Measurements from ENCODE around the gene ABHD2.

ABHD2 gene

DNA sequence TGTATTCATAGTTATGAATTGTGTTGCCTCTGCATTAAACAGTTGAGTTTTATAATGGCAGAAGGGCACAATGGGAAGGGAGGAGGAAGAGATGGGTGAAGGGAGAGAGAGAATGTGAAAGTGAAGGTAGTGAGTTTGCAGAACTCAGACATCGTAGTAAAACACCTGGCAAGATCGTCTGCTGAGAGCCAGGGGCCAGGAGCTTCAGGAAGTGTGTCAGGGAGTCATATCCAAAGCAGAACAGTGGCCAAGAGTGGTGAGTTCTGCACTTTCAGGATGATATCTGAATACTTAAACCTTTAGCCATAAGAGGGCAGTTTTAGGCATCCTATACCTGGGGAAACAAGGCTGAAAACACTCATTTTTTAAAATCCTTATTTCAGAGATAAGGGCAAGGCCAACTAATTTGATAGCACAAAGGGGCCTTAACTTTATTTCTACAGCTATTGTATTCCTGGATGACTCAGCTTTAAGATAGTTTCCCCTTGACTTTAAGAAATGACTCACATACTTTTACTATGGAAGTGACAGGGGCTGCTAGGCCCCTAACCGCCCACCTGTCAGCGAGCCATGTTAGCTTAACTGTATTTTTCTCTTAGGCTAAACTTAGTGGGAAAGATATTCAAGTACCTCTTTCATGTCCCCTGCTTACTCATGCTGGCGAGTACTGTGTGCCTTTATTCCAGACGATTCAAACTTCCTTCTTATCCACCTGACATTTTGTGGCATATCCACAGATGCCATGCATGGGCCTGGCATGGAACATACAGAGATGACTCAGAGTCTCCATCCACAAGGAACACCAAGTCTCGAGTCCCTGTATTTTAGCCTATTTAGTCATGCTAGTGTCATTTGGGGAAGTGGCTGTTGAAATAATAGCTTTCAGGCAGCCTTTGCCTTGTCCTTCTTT lies 79.3 kb downstream of the ABHD2 start:
- peak; percentile 78 for DNase-seq (ENCODE audit: low read depth)

GRCh38 chr15:89168316-89168833 lies 80.1 kb downstream of the ABHD2 start:
- DNase-seq (ENCODE audit: low read depth): no peak

DNA sequence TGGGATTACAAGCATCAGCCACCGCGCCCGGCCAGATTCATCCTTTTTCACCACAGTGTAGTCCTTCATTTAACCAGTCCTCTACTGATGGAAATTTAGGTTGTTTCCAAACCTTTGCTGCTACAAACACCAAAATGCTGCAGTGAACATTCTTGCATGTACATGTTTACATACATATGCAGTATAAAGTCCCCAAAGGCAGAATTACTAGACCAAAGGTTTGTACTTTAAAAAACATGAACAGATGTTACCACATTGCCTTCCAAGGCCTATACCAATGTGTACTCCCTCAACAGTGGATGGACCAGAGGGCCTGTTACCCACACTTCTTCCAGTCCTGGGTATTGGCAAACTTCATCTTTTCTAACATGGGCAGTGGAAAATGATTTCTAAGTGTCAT lies 82.1 kb downstream of the ABHD2 start:
- no peak for DNase-seq (ENCODE audit: low read depth)

DNA sequence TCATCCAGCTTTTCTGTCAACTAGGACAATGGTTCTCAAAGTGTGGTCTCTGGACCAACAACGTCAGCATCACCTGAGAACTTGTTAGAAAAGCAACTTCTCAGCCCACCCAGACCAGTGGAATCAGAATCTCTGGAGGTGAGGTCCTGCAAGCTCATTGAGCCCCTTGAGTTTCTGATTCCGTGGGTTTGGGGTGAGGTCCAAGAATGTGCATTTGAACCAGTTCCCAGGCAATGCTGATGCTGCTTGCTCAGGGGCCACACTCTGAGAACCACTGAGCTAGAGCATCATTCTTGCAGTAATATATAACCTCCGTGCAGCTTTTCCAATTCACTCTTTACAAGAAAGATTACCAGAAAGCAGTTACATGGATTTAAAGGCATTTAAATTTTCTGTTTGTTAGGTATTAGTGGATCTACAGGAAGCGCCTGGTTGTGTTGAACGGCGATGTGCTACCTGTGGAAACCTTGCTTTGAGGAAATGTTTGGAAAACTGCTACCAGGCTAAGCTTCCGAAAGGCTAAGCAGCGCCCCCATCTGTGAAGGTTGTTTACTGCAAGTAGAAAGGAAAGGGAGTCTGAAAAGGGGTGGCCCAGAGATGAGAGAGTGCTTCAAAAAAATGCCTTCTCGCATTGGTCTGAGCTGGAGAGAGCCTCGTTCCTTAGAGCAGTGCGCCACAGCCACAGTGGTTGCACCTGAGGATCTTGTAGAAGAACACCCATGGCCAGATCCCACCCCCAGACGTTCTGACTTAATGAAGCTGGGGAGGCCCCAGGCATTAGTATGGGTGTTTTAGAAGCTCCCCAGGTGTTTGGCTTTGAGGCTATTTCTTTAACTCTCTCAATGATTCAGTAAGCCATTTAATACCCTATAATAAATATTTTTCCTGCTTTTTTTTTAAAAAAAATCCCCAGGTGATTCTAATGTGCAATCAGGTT lies 83.1 kb downstream of the ABHD2 start:
- no peak for DNase-seq (ENCODE audit: low read depth)

GRCh38 chr15:89172921-89173320 lies 84.7 kb downstream of the ABHD2 start:
- no peak for DNase-seq (ENCODE audit: low read depth)

DNA sequence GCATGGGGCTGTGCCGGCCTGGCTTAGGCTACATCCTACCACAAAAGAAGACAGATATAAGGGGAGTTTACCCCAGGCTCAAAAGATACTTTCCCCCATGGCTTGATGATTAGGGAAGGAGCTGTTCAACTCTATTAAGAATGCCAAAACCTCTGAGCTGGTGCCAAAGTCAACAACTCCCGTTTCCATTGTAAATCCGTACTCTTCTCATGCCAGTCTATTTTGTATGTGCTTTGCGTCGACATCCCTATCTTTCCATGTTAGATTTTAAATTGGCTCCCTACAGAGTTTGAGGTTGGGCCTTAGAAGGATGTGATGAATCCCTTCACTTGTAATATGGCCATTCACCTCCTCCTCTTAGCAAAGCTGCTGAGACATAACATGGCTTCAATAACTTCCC lies 86.2 kb downstream of the ABHD2 start:
- no peak for DNase-seq (ENCODE audit: low read depth)

DNA sequence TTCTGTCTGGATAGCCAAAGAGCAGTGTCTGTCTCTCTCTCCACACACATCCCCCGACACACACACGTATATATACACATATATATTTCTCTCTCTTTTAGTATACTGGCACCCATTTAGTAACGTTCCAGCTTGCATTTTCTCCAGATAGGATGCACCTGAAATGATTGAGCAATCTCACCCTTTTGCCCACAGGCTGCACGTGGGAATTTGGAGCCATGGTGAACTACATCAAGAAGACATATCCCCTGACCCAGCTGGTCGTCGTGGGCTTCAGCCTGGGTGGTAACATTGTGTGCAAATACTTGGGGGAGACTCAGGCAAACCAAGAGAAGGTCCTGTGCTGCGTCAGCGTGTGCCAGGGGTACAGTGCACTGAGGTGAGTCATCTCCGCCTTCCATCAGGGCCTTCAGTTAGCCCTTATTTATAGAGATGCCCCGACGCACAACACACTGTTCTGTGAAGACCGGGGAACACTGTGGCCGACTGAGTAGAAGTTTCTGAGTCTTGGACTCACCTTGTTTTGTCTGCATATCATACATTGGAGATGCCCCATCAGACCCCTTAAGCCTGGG lies 87.4 kb downstream of the ABHD2 start:
- no peak for DNase-seq (ENCODE audit: low read depth)

- DNase-seq (ENCODE audit: low read depth): no peak
These were observed 88.9 kb downstream of the ABHD2 start for GRCh38 chr15:89177116-89177515.

GRCh38 chr15:89177633-89178306 lies 89.5 kb downstream of the ABHD2 start:
- no peak for DNase-seq (ENCODE audit: low read depth)

GRCh38 chr15:89178307-89178977 lies 90.2 kb downstream of the ABHD2 start:
- DNase-seq (ENCODE audit: low read depth): no peak

DNA sequence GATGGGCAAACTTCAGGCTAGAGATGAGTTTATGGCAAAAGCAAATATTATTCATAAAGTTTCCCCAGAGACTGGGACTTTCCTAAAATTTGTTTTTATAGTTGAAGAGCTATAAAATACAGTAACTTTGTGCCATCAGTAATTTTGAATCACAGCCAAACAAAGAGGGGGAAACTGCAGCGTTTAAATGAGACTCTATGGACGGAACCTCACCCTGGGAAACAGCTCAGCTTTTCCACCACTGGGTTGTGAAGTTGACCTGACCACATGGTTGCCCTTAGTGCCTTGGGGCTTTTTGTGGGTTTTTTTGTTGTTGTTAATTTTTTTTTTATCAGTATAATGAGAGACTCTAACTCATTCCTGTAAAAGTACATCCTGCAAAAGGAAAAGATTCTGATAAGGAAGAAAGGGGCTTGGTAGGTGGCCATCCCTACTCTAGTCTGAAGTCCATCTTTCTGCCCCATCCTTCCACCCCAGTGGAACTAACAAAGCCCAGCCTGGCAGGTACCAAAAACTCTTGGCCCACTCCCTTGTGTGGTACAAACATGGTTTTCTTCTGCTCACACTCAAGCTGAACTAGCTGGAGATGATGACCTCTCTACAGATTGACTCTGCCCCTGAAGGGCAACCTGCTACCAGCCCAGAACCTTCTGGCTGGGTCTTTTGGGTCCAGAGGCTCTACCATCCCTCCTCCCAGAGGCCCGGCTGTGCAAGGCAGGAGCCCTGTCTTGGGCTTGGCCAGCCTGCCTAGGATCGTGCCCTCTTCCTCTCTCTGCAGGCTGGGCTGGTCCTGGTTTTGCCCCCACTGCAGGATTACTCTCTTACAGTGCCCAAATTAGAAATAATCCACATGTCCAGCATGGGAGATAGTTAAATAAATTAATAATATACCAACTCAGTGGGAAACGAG lies 92.0 kb downstream of the ABHD2 start:
- DNase-seq (ENCODE audit: low read depth): no peak

GRCh38 chr15:89184357-89184756 lies 96.1 kb downstream of the ABHD2 start:
- DNase-seq (ENCODE audit: low read depth): no peak

DNA sequence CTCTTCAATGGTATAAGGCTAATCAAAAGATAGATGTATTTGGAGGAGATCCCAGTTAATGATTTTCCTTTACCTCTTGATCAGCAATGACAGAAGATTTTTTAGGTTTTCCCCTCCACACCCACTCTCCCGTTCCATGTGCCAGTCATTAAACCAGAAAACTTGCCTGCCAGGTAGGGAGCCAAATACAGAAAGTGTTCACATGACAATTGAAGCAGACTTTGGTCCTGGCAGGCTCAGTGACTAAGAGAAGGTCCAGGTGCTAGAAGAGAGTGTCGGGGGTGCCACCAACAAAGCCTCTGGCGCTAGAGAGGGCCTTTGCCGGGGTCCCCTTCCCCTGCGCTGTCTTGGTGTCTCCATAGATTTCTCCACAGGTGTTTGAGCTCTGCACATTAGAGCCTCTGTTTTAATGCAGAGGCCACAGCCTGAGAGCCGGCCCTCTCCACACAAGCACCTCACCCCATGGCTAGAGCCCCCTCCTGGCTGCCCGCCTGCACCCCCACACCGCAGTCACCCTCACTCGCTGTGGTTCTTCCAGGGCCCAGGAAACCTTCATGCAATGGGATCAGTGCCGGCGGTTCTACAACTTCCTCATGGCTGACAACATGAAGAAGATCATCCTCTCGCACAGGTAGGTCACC lies 96.8 kb downstream of the ABHD2 start:
- no peak for DNase-seq (ENCODE audit: low read depth)

DNA sequence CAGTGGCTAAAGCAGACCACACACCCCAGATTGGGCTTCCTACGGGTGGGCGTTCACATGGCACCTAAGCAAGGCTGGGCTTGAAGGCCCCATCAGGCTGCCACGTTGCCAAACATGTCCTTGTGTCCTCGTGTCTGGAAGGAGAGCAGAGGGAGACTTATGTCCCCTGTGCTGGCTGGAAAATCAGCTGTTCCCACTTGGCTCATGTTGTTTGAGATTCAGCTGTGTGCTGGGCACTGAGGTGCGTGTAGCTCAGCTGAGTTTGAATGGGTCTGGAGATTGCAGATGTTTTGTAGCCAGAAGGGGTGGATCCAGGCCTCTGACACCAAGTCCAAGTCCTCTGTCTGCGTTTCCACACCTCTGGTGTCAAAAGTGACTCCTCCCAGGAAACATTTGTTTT lies 98.5 kb downstream of the ABHD2 start:
- DNase-seq (ENCODE audit: low read depth): no peak

GRCh38 chr15:89187301-89187985 lies 99.2 kb downstream of the ABHD2 start:
- DNase-seq (ENCODE audit: low read depth): no peak

DNA sequence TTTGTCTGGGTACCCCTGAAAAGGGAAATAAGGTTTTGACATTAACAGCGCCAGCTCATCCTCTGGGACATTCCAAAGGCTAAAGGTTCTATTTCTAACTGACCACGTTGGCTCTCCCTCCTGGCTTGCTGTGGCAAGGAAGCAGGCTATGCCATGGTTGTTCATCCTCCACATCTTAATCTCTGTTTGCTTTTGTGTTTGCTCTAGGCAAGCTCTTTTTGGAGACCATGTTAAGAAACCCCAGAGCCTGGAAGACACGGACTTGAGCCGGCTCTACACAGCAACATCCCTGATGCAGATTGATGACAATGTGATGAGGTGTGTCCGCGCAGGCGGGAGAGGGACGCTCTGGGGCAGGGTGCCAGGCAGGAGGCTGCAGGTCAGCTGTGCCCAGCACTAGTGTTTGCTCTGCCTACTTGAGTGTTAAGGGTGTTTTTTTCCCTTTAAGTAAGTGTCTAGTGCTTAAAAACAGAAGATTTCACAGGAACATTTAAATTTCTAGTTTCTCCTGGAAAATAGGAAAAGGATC lies 99.8 kb downstream of the ABHD2 start:
- no peak for DNase-seq (ENCODE audit: low read depth)

DNA sequence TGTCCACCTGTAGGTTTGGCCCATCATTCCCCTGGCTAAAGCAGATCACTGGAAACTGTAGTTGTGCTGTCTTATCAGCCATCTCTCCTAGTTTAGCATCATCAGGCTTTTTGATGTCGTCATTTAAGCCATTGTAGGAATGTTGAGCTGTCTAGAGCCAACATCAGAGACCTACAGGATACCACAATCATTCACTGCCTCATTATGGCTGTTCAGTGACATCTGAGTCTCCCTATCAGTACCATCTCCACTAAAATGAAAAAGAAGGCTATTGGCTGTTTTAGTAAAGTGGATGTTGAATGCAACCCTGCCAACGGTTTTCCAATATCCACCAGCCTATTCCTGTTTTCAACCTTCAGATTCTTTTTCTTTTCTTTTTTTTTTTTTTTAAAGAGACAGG lies 103.9 kb downstream of the ABHD2 start:
- DNase-seq (ENCODE audit: low read depth): no peak

- no peak for DNase-seq (ENCODE audit: low read depth)
These were observed 104.5 kb downstream of the ABHD2 start for GRCh38 chr15:89192766-89193165.

DNA sequence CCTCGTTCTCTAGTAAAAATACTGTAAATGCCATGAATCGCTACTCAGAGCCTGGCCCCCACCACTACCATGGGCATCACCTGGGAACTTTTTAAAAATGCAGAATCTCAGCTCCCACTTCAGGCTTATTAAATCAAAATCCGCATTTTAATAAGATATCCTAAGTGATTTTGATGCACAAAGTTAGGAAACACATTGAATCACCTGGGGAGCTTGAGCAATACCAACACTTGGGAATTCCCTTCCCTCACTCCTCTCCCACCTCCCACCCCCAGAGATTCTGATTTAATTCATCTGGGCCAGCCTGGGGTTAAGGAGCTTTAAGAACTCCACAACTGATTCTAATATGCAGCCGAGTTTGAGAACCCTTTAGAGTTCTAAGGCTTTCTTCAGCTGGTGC lies 106.4 kb downstream of the ABHD2 start:
- DNase-seq (ENCODE audit: low read depth): no peak

Data from HS-27A (cell line).